HCT116 (cell line): ENCODE measurements around the gene SCN2A. TPM values are rescaled to one million over a fixed set of nuclear protein-coding genes. Genes with fewer than 3 reads are reported as not detected.
A peak's percentile ranks its signal among the peaks of the same experiment; 100 is the strongest.

Experiments used
- ATAC-seq: fragments of 200-7000 bp; cut with Tn5 transposase; 2 replicates; pipeline ENCODE4 v1.9.1; 2020; ENCODE audit warnings: mild to moderate bottlenecking, moderate library complexity
- Bru-seq: library from RNA; stranded (reverse); fragments of 400-500 nt; gene quantifications from one replicate; lab custom pipeline; 2021; lab: Mats Ljungman, UMichigan
- BruChase-seq, 2 experiments: library from RNA; stranded (reverse); fragments of 400-500 nt; gene quantifications; one replicate each; lab custom pipeline; 2021; lab: Mats Ljungman, UMichigan
- BruUV-seq: library from RNA; stranded (reverse); fragments of 400-500 nt; replicated peaks from 2 replicates; lab custom pipeline; 2021; lab: Mats Ljungman, UMichigan
- CTCF ChIA-PET: fragments of 300-600 bp; sonication (Branson Sonifier 250); formaldehyde crosslinking; loops from one replicate; lab custom pipeline; 2021; ENCODE audit warnings: antibody characterized with exemption; lab: Charles Lee
- POLR2A ChIA-PET: fragments of 300-600, 350-600 bp; sonication (Branson Sonifier 250); formaldehyde crosslinking; loops from one replicate; lab custom pipeline; 2021; ENCODE audit warnings: antibody characterized with exemption; lab: Charles Lee
- RAD21 ChIA-PET, 2 experiments: fragments of 300-600 bp; sonication (Branson Sonifier 250); formaldehyde crosslinking; loops; one replicate each; lab custom pipeline; 2023; ENCODE audit warnings: low total read pairs in 2 of 2; ENCODE audit not compliant: uncharacterized antibody in 2 of 2, unreplicated experiment in 2 of 2, low non-redundant PET in 1 of 2; lab: Charles Lee
- DNase-seq: peaks from one replicate; pipeline ENCODE4 v3.0.0-alpha.2; 2010; ENCODE audit warnings: low read depth, low spot score
- H2AFZ ChIP-seq: fragments of 200-600 bp; shearing (Covaris generic), sonication (generic); 2 replicates; pipeline ENCODE4 v1.6.1; 2017; ENCODE audit warnings: low read depth, mixed run types, mixed read lengths, antibody characterized with exemption, low read length; ENCODE audit not compliant: poor library complexity, severe bottlenecking
- H3K27ac ChIP-seq: 2 replicates; pipeline ENCODE4 v1.5.1; 2012; ENCODE audit warnings: low read depth, low read length
- H3K27me3 ChIP-seq: fragments of 200-600 bp; sonication (generic); 2 replicates; pipeline ENCODE4 v1.6.1; 2016; ENCODE audit warnings: mixed run types, low read length, mixed read lengths; ENCODE audit not compliant: insufficient read depth
- H3K36me3 ChIP-seq, 2 experiments: fragments of 200-500 bp in 1 of 2; fragments of 200-600 bp in 1 of 2; sonication (Bioruptor generic) in 1 of 2; sonication (generic) in 1 of 2; 2 replicates each; pipeline versions ENCODE4 v1.5.1 to v1.6.1; 2014 to 2016; ENCODE audit warnings: low read length in 2 of 2, inconsistent platforms in 1 of 2, mixed read lengths in 1 of 2, mixed run types in 1 of 2; ENCODE audit not compliant: insufficient read depth in 2 of 2, control insufficient read depth in 1 of 2
- H3K4me1 ChIP-seq, 2 experiments: fragments of 200-600 bp in 1 of 2; sonication (generic) in 1 of 2; 2 replicates each; pipeline versions ENCODE4 v1.5.1 to v1.6.1; 2012 to 2017; ENCODE audit warnings: low read length in 2 of 2, inconsistent platforms in 1 of 2, mild to moderate bottlenecking in 1 of 2, mixed read lengths in 1 of 2, mixed run types in 1 of 2, moderate library complexity in 1 of 2; ENCODE audit not compliant: insufficient read depth in 2 of 2, control insufficient read depth in 1 of 2
- H3K4me2 ChIP-seq: fragments of 200-600 bp; sonication (generic); 2 replicates; pipeline ENCODE4 v1.6.1; 2017; ENCODE audit warnings: mixed run types, low read length, mixed read lengths
- H3K4me3 ChIP-seq, 2 experiments: fragments of 200-600 bp in 1 of 2; sonication (generic) in 1 of 2; replicated peaks in 1 of 2; 2 replicates each; pipeline ENCODE4 v1.5.1; 2011 to 2016; ENCODE audit warnings: low read length in 2 of 2, control low read depth in 1 of 2, low read depth in 1 of 2, mild to moderate bottlenecking in 1 of 2, mixed read lengths in 1 of 2, mixed run types in 1 of 2
- H3K79me2 ChIP-seq: fragments of 200-600 bp; sonication (generic); 2 replicates; pipeline ENCODE4 v1.6.1; 2017; ENCODE audit warnings: mild to moderate bottlenecking, mixed run types, low read length, moderate library complexity, mixed read lengths; ENCODE audit not compliant: insufficient read depth
- H3K9ac ChIP-seq: fragments of 200-600 bp; sonication (generic); 2 replicates; pipeline ENCODE4 v1.6.1; 2016; ENCODE audit warnings: low read length, mixed read lengths
- H3K9me2 ChIP-seq: fragments of 200-600 bp; sonication (generic), shearing (Covaris generic); 2 replicates; pipeline ENCODE4 v1.6.1; 2017; ENCODE audit warnings: mixed run types, mild to moderate bottlenecking, moderate library complexity; ENCODE audit not compliant: insufficient read depth
- H3K9me3 ChIP-seq, 2 experiments: fragments of 200-500 bp in 1 of 2; fragments of 200-600 bp in 1 of 2; sonication (Bioruptor generic) in 1 of 2; sonication (generic) in 1 of 2; 2 replicates each; pipeline ENCODE4 v1.6.1; 2014 to 2017; ENCODE audit warnings: low read length in 2 of 2, mixed read lengths in 2 of 2, inconsistent platforms in 1 of 2, low read depth in 1 of 2, mild to moderate bottlenecking in 1 of 2, mixed run types in 1 of 2, moderate library complexity in 1 of 2; ENCODE audit not compliant: control insufficient read depth in 1 of 2, insufficient read depth in 1 of 2
- H4K20me1 ChIP-seq: fragments of 200-600 bp; sonication (generic), shearing (Covaris generic); 2 replicates; pipeline ENCODE4 v1.6.1; 2017; ENCODE audit warnings: mixed run types, mild to moderate bottlenecking, moderate library complexity; ENCODE audit not compliant: insufficient read depth
- CTCF ChIP-seq, 3 experiments: fragments of 200-600 bp in 1 of 3; sonication (generic) in 1 of 3; IDR thresholded peaks in 2 of 3; conservative IDR thresholded peaks in 1 of 3; 2 replicates each; pipeline ENCODE4 v1.5.1; 2012 to 2017; ENCODE audit warnings: low read depth in 2 of 3, low read length in 2 of 3, antibody characterized with exemption in 1 of 3, borderline replicate concordance in 1 of 3, control low read depth in 1 of 3, mild to moderate bottlenecking in 1 of 3, mixed read lengths in 1 of 3, mixed run types in 1 of 3, moderate library complexity in 1 of 3; ENCODE audit not compliant: insufficient read depth in 1 of 3
- MAX ChIP-seq: IDR thresholded peaks from 2 replicates; pipeline ENCODE4 v1.6.1; 2012
- RAD21 ChIP-seq: IDR thresholded peaks from 2 replicates; pipeline ENCODE4 v1.6.1; 2012; ENCODE audit warnings: low read depth, mild to moderate bottlenecking
- REST ChIP-seq: IDR thresholded peaks from 2 replicates; pipeline ENCODE4 v1.6.1; 2012; ENCODE audit warnings: low read depth
- SRF ChIP-seq: IDR thresholded peaks from 2 replicates; pipeline ENCODE4 v1.6.1; 2012; ENCODE audit warnings: low read depth
- ZBTB33 ChIP-seq: IDR thresholded peaks from 2 replicates; pipeline ENCODE4 v1.6.1; 2011; ENCODE audit warnings: mild to moderate bottlenecking, low read length, moderate library complexity; ENCODE audit not compliant: insufficient replicate concordance; ENCODE audit errors: extremely low read depth
- intact Hi-C: fragments of 100-400 bp; cut with micrococcal nuclease; formaldehyde crosslinking; loops from 2 replicates; pipeline ENCODE4 v1.10.0; 2022
- long read RNA-seq: library from polyadenylated mRNA; unstranded; transcript quantifications from one replicate; pipeline ENCODE4 v2.0.0, GENCODE V29; 2021; ENCODE audit not compliant: unreplicated experiment
- polyA plus RNA-seq: library from polyadenylated mRNA; unstranded; fragments of >200 nt; gene quantifications from 2 replicates; pipeline ENCODE4 v1.2.1, GENCODE V29; 2012; ENCODE audit warnings: missing spikeins
- total RNA-seq: library from RNA; stranded (reverse); gene quantifications from one replicate; pipeline ENCODE4 v1.2.1, GENCODE V29; 2021; ENCODE audit not compliant: unreplicated experiment

The SCN2A gene
- total RNA-seq (0.25 TPM), Bru-seq, nascent RNA (percentile 8 among the genes with signal in this experiment), BruChase-seq, experiment 1, labeled RNA remaining after a 6-hour chase (percentile 4 among the genes with signal in this experiment), BruChase-seq, experiment 2, labeled RNA remaining after a 2-hour chase (percentile 10 among the genes with signal in this experiment)
- 0.01 and 0.06 TPM in 2 replicates for polyA plus RNA-seq
- long read RNA-seq = 0 reads

- H3K9me3 ChIP-seq = no peaks in the 10 kb centered on the region
- no peak within 1 kb of the TSS for H3K27ac ChIP-seq
- H2AFZ ChIP-seq = no peak within 1 kb of the TSS
- ATAC-seq = peak; percentile 67
- peaks cover 5% of the 10 kb centered on the region; the same call in 1 of the 2 replicates for H3K27me3 ChIP-seq
- intact Hi-C loops = loop anchor here (1.0 to 5.0 kb wide), 2 partner anchors 53 to 635 kb away; no protein-coding TSS in a partner anchor
- POLR2A ChIA-PET = no interaction called here
- TF ChIP-seq ZBTB33 (no peak), CTCF (IDR thresholded peaks at IDR 0.05 in 2 of 3, conservative IDR thresholded peaks at IDR 0.05 in 1 of 3; ENCODE audit: borderline replicate concordance in 1 of 3, insufficient read depth in 1 of 3, low read depth in 2 of 3, low read length in 2 of 3) (peak; percentile 57 to 66 (median 66); a peak in 5 of 6 replicates), SRF (no peak), MAX (no peak), REST (peak; percentile 17; the same call in 1 of the 2 replicates), RAD21 (peak; percentile 68)
- TF ChIP-seq, all 23 proteins: peak for 3
- H4K20me1 ChIP-seq = no peaks in the 10 kb centered on the region
- no peaks in the 10 kb centered on the region for H3K79me2 ChIP-seq
- BruUV-seq = no TSS peak
- DNase-seq = peak; percentile 47
- H3K4me2 ChIP-seq = no peak within 1 kb of the TSS
- H3K36me3 ChIP-seq = no peaks in the 10 kb centered on the region
- RAD21 ChIA-PET = interaction anchor here in 1 of 2 experiments (0.7 kb wide), 1 partner anchor 635 kb away, joined by 3 read pairs; no protein-coding TSS in a partner anchor
- CTCF ChIA-PET = interaction anchor here (0.8 to 1.8 kb wide), 9 partner anchors 11 to 889 kb away, joined by 3 to 12 read pairs (median 6); partner anchors contain the start of genes SCN1A and SCN3A
- H3K4me1 ChIP-seq = no peaks in the 10 kb centered on the region
- H3K9ac ChIP-seq = no peak within 1 kb of the TSS
- no peaks in the 10 kb centered on the region for H3K9me2 ChIP-seq
- H3K4me3 ChIP-seq = no peak within 1 kb of the TSS
These were observed at the start of gene SCN2A for GRCh38 chr2:165239230-165239629. SCN2A (plus strand) TSS chr2:165239414; CDS start chr2:165295824, 56,410 bp downstream.
